Activated CD4-positive, alpha-beta T cell treated with anti-CD3 and anti-CD28 coated beads for 4 hours (primary cell): ENCODE data around the gene MUC5B.
"Not testable (repeated sequence)": the region's sequence is repeated elsewhere in the genome, so short reads cannot be mapped to it uniquely, and the experiment has no call there.

ENCODE experiments used
- DNase-seq, 2 donors: peaks; one replicate each; pipeline ENCODE4 v3.0.0-alpha.2; 2020

The MUC5B gene

GRCh38 chr11:1191786-1192470 lies 30.9 kb upstream of the MUC5B start:
- DNase-seq: not testable (repeated sequence)

GRCh38 chr11:1192741-1193325 lies 30.0 kb upstream of the MUC5B start:
- no peak for DNase-seq

DNA sequence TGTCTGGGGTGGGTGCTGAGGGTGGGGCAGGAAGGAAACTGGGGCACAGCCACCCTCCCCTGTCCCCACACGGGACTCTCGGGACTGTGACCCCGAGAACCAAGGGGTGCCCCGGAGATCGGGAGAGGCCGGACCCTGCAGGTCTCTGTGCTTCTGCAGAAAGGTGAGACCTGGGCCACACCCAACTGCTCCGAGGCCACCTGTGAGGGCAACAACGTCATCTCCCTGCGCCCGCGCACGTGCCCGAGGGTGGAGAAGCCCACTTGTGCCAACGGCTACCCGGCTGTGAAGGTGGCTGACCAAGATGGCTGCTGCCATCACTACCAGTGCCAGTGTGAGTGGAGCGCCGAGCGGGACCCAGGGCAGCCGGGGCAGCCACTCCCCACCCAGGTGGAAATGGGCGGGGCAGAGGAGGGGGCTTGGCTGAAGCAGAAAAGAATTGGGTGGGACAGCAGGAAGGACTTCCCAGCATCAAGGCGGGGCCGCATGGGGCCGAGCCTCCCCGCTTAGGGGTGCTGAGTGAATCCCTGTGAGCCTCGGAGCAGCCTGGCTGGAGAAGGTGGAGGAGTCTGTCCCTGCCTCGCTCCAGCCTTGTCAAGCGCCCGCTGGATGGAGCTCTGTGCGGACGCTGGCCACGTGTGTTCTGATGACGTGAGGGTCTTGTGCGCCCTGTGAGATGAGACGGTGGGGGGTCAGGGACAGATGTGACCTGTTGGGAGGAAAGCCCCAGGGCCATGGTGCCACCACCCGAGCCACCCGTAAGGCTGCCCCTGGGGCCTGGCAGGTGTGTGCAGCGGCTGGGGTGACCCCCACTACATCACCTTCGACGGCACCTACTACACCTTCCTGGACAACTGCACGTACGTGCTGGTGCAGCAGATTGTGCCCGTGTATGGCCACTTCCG lies 29.3 kb upstream of the MUC5B start:
- DNase-seq: no peak

DNA sequence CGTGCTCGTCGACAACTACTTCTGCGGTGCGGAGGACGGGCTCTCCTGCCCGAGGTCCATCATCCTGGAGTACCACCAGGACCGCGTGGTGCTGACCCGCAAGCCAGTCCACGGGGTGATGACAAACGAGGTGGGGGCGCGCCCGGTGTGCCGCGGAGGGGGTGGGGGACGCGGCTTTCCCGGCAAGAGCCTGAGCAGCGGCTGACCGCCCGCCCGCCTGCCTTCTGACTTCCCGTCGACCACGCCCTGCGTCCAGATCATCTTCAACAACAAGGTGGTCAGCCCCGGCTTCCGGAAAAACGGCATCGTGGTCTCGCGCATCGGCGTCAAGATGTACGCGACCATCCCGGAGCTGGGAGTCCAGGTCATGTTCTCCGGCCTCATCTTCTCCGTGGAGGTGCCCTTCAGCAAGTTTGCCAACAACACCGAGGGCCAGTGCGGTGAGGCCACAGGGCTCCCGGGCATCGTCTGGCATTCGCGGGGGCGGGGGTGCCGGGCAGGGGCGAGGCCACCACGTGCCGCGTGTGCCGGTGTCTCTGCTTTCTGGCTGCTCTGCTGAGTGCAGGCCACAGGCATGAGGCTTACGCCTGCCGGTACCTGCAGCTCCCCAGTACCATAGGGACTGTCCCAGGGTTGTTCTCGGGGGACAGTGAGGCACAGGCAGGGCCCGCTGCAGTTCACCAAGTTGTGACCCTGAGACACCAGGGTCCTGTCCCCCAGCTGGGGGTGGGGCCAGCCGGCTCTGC lies 28.5 kb upstream of the MUC5B start:
- no peak for DNase-seq

DNA sequence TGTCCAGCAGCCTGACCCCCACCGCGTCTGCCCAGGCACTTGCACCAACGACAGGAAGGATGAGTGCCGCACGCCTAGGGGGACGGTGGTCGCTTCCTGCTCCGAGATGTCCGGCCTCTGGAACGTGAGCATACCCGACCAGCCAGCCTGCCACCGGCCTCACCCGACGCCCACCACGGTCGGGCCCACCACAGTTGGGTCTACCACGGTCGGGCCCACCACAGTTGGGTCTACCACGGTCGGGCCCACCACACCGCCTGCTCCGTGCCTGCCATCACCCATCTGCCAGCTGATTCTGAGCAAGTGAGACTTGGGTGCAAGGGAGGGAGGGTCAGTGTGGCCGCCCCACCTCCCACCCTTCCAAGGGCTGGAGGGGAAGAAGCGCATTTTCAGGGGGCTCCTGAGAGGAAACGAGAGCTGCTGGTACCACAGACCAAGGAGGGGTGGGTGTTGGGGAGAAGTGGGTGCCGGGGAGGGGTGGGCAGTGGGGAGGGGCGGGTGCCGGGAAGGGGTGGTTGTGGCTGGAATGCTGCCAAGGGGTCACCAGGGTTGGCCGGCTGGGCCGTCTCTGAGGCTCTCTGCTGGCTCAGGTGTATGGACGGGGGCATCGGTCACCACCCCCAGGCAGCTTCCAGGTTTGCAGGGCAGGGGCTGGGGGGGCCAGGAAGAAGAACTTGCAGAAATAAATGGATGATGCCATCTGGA lies 27.7 kb upstream of the MUC5B start:
- no peak for DNase-seq

- DNase-seq: no peak
Observed at GRCh38 chr11:1195682-1196515, 27.0 kb upstream of the MUC5B start.

DNA sequence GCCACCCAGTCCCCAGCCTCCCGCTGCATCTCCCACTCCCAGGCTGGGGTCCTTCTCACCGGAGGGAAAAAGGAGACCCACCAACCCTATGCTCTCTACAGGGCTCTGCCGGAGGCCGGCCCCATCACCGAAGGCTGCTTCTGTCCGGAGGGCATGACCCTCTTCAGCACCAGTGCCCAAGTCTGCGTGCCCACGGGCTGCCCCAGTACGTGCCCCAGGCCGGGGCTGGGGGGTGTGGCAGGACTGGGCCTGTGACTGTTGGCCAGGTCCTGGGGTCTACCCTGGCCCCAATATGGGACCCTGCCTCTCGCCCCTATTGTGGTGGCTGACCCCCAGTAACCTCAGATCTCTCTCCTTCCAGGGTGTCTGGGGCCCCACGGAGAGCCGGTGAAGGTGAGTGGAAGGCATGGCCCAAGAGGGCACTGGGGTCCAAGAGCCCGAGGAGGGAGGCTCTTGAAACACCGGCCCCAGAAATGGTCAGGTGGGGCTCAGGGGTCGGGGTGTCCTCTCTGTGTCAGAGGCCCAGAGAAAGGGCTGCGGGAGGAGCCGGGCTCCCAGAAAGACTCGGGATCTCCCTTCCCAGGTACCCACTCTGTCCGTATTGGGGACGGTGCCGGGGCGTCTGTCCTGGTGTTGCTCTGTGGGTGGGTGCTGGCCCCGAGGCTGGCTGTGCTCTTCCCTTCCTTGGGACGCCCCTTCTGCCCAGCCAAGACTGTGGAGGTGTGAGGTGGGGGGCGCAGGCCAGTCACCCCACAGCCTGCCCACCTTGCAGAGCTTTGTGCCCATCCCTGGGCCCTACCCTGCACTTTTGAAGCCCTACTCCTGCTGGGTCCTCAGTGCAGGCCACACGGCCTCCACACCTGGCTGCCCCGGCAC lies 26.1 kb upstream of the MUC5B start:
- DNase-seq: no peak

- DNase-seq: no peak
Observed at GRCh38 chr11:1197431-1197885, 25.4 kb upstream of the MUC5B start.

- DNase-seq: no peak
Observed at GRCh38 chr11:1197886-1198560, 24.8 kb upstream of the MUC5B start.

DNA sequence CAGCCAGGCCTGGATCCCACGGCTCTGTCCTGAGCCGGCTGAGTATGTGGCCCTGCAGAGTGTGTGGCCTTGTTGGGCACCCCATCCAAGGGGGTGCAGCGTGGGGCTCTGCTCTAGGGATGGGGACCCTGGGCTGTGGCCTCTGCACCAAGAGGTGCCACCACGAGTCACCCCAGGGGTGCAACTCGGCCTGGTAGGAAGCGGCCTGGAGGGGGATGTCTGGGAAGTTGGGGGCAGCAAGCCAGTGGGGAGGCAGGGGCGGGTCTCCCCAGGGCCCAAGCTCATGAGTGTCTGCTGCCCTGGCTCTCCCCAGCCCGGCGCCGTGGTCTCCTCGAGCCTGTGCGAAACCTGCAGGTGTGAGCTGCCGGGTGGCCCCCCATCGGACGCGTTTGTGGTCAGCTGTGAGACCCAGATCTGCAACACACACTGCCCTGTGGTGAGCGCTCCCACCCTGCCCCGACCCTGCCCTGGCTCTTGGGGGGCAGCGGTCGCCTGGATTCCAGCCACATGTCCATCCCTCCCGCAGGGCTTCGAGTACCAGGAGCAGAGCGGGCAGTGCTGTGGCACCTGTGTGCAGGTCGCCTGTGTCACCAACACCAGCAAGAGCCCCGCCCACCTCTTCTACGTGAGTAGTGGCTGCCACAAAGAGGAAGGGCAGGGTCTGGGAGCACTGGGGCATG lies 24.2 kb upstream of the MUC5B start:
- no peak for DNase-seq

GRCh38 chr11:1199241-1199750 lies 23.6 kb upstream of the MUC5B start:
- no peak for DNase-seq

GRCh38 chr11:1199751-1200610 lies 22.9 kb upstream of the MUC5B start:
- DNase-seq: no peak

DNA sequence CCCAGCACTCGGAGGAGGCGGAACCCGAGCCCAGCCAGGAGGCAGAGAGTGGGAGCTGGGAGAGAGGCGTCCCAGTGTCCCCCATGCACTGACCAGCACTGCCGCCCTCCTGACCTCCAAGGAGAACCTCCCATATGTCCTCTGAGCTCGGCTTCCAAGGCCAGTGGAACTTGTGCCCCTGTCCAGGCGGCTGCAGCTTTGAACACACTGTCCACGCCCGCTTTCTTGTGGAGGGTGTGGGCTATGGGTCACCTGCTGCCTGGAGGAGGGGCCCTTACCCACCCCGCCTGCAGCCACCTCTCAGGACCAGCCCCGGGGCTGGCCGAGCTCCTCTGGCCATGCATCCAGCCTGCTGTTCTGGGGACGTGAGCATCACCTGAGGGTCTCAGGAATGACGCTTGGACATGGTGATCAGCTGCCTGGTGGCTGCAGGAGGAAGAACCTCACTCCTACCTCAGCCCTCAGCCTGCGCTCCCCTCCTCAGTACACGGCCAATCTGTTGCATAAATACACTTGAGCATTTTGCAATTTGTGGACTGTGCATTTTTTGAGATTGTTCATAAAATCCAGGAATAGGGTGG lies 22.2 kb upstream of the MUC5B start:
- no peak for DNase-seq

DNA sequence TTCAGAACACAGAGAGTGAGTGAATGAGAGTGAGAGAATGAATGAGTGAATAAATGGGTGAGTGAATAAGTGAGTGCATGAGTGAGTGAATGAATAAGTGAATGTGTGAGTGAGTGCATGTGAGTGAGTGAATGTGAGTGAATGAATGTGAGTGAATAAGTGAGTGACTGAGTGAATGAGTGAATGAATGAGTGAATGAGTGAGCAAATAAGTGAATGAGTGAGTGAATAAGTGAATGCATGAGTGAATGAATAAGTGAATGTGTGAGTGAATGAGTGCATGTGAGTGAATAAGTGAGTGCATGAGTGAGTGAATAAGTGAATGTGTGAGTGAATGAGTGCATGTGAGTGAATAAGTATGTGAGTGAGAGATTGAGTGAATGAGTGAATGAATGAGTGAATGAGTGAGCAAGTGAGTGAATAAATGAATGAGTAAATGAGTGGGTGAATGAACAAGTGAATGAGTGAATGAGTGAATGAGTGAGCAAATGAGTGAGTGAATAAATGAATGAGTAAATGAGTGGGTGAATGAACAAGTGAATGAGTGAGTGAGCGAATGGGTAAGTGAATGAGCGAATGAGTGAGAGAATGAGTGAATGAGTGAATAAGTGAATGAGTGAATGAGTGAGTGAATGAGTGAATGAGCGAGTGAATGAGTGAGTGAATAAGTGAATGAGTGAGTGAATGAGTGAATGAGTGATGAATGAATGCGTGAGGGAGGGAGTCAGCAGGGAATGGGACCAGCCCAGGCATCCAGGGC lies 21.3 kb upstream of the MUC5B start:
- no peak for DNase-seq

GRCh38 chr11:1202154-1202775 lies 20.6 kb upstream of the MUC5B start:
- no peak for DNase-seq
